Parathyroid adenoma (tissue), 2 donors: ENCODE measurements around the gene OAS3.
"Not testable (repeated sequence)": the region's sequence is repeated elsewhere in the genome, so short reads cannot be mapped to it uniquely, and the experiment has no call there.

Experiments used
- H2AFZ ChIP-seq: fragments of 300-600 bp; sonication (generic); one replicate; pipeline ENCODE4 v1.7.0; 2017; ENCODE audit warnings: antibody characterized with exemption, mild to moderate bottlenecking
- H3K27ac ChIP-seq: fragments of 300-600 bp; sonication (generic); one replicate; pipeline ENCODE4 v1.7.0; 2017
- H3K27me3 ChIP-seq: fragments of 300-600 bp; sonication (generic); one replicate; pipeline ENCODE4 v1.7.0; 2017; ENCODE audit warnings: low read length; ENCODE audit not compliant: control insufficient read depth, insufficient read depth
- H3K36me3 ChIP-seq: fragments of 300-600 bp; sonication (generic); one replicate; pipeline ENCODE4 v1.7.0; 2017; ENCODE audit warnings: low read length; ENCODE audit not compliant: control insufficient read depth, insufficient read depth
- H3K4me1 ChIP-seq: fragments of 300-600 bp; sonication (generic); one replicate; pipeline ENCODE4 v1.7.0; 2017; ENCODE audit warnings: control low read depth
- H3K4me2 ChIP-seq: fragments of 300-600 bp; sonication (generic); one replicate; pipeline ENCODE4 v1.7.0; 2017; ENCODE audit warnings: low read length
- H3K4me3 ChIP-seq: fragments of 300-600 bp; sonication (generic); one replicate; pipeline ENCODE4 v1.7.0; 2017; ENCODE audit warnings: low read depth, low read length
- H3K79me2 ChIP-seq: fragments of 300-600 bp; sonication (generic); one replicate; pipeline ENCODE4 v1.7.0; 2017; ENCODE audit warnings: control low read depth
- H3K9ac ChIP-seq: fragments of 300-600 bp; sonication (generic); one replicate; pipeline ENCODE4 v1.7.0; 2017; ENCODE audit warnings: mild to moderate bottlenecking
- H3K9me3 ChIP-seq: fragments of 300-600 bp; sonication (generic); one replicate; pipeline ENCODE4 v1.7.0; 2017; ENCODE audit warnings: low read length; ENCODE audit not compliant: control insufficient read depth
- TF ChIP-seq, protein P1 (sequence below): fragments of 300-600 bp; sonication (generic); IDR thresholded peaks from one replicate; pipeline ENCODE4 v1.7.0; 2017; ENCODE audit warnings: antibody characterized with exemption, mild to moderate bottlenecking
- donor health status: primary hyperparathyroidism.

Gene OAS3

DNA sequence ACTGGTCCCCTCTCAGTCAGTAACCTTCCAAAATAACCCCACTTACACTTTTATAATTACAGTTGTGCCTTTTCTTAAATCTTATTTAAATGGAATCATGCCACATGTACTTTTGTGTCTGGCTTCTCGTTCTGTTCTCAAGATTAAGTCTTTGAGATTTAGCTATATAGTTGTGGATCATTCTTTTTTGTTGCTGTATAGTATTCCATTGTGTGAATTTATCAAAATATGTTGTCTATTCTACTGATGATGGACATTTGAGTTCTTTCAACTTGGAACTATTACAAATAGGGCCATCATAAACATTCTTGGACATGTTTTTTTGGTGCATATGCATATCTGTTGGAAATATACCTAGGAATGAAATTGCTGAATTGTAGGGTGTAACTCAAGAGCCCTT lies 9.0 kb downstream of the OAS3 start:
- Histone ChIP-seq H3K27ac (no peak overlapping the region), H3K27me3 (no peaks in the 10 kb centered on the region), H3K4me1 (no peaks in the 10 kb centered on the region), H3K9me3 (no peaks in the 10 kb centered on the region), H3K79me2 (no peaks in the 10 kb centered on the region), H2AFZ (no peak overlapping the region), H3K4me3 (no peak overlapping the region), H3K4me2 (no peak overlapping the region), H3K36me3 (no peaks in the 10 kb centered on the region), H3K9ac (no peak overlapping the region)
- TF ChIP-seq, protein P1, sequence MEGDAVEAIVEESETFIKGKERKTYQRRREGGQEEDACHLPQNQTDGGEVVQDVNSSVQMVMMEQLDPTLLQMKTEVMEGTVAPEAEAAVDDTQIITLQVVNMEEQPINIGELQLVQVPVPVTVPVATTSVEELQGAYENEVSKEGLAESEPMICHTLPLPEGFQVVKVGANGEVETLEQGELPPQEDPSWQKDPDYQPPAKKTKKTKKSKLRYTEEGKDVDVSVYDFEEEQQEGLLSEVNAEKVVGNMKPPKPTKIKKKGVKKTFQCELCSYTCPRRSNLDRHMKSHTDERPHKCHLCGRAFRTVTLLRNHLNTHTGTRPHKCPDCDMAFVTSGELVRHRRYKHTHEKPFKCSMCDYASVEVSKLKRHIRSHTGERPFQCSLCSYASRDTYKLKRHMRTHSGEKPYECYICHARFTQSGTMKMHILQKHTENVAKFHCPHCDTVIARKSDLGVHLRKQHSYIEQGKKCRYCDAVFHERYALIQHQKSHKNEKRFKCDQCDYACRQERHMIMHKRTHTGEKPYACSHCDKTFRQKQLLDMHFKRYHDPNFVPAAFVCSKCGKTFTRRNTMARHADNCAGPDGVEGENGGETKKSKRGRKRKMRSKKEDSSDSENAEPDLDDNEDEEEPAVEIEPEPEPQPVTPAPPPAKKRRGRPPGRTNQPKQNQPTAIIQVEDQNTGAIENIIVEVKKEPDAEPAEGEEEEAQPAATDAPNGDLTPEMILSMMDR, result no peak

DNA sequence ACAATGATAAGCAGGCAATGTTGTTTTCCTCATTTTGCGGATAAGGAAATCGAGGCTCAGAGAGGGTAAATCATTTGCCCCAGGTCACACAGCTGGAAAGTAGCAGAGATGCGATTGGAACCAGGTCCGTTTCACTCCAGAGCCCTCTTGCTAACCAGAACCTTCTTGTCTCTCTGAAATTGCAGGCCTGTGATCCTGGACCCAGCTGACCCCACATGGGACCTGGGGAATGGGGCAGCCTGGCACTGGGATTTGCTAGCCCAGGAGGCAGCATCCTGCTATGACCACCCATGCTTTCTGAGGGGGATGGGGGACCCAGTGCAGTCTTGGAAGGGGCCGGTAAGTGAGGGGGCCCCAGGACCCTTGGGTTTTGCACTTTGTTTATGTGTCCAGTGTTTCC lies 9.5 kb downstream of the OAS3 start:
- no peaks in the 10 kb centered on the region for H3K79me2 ChIP-seq
- H2AFZ ChIP-seq, result no peak overlapping the region
- H3K27ac ChIP-seq, result no peak overlapping the region
- no peak overlapping the region for H3K4me3 ChIP-seq
- H3K4me1 ChIP-seq, result no peaks in the 10 kb centered on the region
- no peak overlapping the region for H3K4me2 ChIP-seq
- no peak overlapping the region for H3K9ac ChIP-seq
- H3K36me3 ChIP-seq, result no peaks in the 10 kb centered on the region
- no peaks in the 10 kb centered on the region for H3K27me3 ChIP-seq
- no peaks in the 10 kb centered on the region for H3K9me3 ChIP-seq
- TF ChIP-seq, protein P1, result no peak

DNA sequence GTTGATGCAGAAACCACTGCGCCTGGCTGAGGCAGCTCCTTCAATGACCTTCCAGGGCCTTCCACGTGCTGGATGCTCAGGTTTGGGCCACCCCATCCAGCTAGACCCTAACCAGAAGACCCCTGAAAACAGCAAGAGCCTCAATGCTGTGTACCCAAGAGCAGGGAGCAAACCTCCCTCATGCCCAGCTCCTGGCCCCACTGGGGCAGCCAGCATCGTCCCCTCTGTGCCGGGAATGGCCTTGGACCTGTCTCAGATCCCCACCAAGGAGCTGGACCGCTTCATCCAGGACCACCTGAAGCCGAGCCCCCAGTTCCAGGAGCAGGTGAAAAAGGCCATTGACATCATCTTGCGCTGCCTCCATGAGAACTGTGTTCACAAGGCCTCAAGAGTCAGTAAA lies 10.5 kb downstream of the OAS3 start:
- no peak overlapping the region for H3K27ac ChIP-seq
- no peaks in the 10 kb centered on the region for H3K36me3 ChIP-seq
- H2AFZ ChIP-seq, result no peak overlapping the region
- H3K9ac ChIP-seq, result no peak overlapping the region
- H3K27me3 ChIP-seq, result no peaks in the 10 kb centered on the region
- no peak overlapping the region for H3K4me2 ChIP-seq
- H3K4me3 ChIP-seq, result no peak overlapping the region
- H3K4me1 ChIP-seq, result no peaks in the 10 kb centered on the region
- no peaks in the 10 kb centered on the region for H3K79me2 ChIP-seq
- TF ChIP-seq, protein P1, result no peak
- H3K9me3 ChIP-seq, result no peaks in the 10 kb centered on the region

GRCh38 chr12:112950701-112951100 lies 12.4 kb downstream of the OAS3 start:
- no peak overlapping the region for H3K27ac ChIP-seq
- H3K9me3 ChIP-seq, result no peaks in the 10 kb centered on the region
- H3K79me2 ChIP-seq, result no peaks in the 10 kb centered on the region
- TF ChIP-seq, protein P1, result no peak
- H3K4me2 ChIP-seq, result no peak overlapping the region
- H2AFZ ChIP-seq, result no peak overlapping the region
- H3K27me3 ChIP-seq, result no peaks in the 10 kb centered on the region
- H3K36me3 ChIP-seq, result no peaks in the 10 kb centered on the region
- H3K9ac ChIP-seq, result no peak overlapping the region
- no peak overlapping the region for H3K4me3 ChIP-seq
- H3K4me1 ChIP-seq, result no peaks in the 10 kb centered on the region

DNA sequence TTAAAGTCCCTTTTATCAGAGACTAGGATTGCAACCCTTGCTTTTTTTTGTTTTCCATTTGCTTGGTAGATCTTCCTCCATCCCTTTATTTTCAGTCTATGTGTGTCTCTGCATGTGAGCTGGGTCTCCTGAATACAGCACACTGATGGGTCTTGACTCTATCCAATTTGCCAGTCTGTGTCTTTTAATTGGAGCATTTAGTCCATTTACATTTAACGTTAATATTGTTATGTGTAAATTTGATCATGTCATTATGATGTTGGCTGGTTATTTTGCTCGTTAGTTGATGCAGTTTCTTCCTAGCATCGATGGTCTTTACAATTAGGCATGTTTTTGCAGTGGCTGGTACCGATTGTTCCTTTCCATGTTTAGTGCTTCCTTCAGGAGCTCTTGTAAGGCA lies 18.9 kb downstream of the OAS3 start:
- not testable (repeated sequence) for H3K4me1 ChIP-seq, H3K9me3 ChIP-seq, H3K9ac ChIP-seq, H3K4me2 ChIP-seq, H3K4me3 ChIP-seq, H3K27me3 ChIP-seq, H3K27ac ChIP-seq, H2AFZ ChIP-seq, H3K36me3 ChIP-seq, H3K79me2 ChIP-seq
